Fibroblast of pulmonary artery (primary cell): ENCODE measurements around the gene KDM2B.

Source experiments
- DNase-seq: peaks from one replicate; pipeline ENCODE4 v3.0.0-alpha.2; 2010; ENCODE audit warnings: low read depth
- H3K4me3 ChIP-seq: replicated peaks from 2 replicates; pipeline ENCODE4 v1.5.1; 2011; ENCODE audit warnings: low read depth, mild to moderate bottlenecking, control low read depth, low read length, moderate library complexity
- TF ChIP-seq, protein P1 (sequence below): IDR thresholded peaks from 2 replicates; pipeline ENCODE4 v1.5.1; 2011; ENCODE audit warnings: mild to moderate bottlenecking, control low read depth, low read length, inconsistent platforms; ENCODE audit errors: missing control alignments

KDM2B gene

GRCh38 chr12:121442028-121442948 lies 138.5 kb downstream of the KDM2B start:
- DNase-seq = no peak
- TF ChIP-seq, protein P1, sequence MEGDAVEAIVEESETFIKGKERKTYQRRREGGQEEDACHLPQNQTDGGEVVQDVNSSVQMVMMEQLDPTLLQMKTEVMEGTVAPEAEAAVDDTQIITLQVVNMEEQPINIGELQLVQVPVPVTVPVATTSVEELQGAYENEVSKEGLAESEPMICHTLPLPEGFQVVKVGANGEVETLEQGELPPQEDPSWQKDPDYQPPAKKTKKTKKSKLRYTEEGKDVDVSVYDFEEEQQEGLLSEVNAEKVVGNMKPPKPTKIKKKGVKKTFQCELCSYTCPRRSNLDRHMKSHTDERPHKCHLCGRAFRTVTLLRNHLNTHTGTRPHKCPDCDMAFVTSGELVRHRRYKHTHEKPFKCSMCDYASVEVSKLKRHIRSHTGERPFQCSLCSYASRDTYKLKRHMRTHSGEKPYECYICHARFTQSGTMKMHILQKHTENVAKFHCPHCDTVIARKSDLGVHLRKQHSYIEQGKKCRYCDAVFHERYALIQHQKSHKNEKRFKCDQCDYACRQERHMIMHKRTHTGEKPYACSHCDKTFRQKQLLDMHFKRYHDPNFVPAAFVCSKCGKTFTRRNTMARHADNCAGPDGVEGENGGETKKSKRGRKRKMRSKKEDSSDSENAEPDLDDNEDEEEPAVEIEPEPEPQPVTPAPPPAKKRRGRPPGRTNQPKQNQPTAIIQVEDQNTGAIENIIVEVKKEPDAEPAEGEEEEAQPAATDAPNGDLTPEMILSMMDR = no peak
- H3K4me3 ChIP-seq = no peak overlapping the region

- DNase-seq = no peak
- no peak overlapping the region for H3K4me3 ChIP-seq
- TF ChIP-seq, protein P1 = no peak
These were observed 139.3 kb downstream of the KDM2B start for GRCh38 chr12:121441555-121441954.

- TF ChIP-seq, protein P1 = no peak
- H3K4me3 ChIP-seq = no peak overlapping the region
- no peak for DNase-seq
These were observed 140.1 kb downstream of the KDM2B start for GRCh38 chr12:121440768-121441167.

DNA sequence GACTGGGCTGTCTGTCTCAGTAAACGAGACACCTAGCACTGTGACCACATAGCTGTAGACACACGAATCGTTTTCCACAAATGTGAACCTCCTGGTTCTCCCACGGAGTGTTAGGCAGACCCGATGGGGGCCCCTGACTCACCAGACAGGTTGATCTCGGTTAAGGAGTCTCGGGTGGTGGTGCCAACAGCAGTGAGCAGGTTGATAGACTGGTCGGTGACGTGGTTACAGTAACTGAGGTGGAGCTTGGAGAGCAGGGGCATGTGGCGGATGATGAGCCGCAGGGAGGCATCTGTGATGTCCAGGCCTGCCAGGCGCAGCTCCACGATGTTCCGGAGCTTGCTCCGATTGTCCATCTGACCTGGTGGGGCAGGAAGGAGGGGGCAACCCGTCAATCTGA lies 141.1 kb downstream of the KDM2B start:
- DNase-seq = no peak
- H3K4me3 ChIP-seq = no peak overlapping the region
- TF ChIP-seq, protein P1 = no peak

- DNase-seq = no peak
- TF ChIP-seq, protein P1 = no peak
- H3K4me3 ChIP-seq = no peak overlapping the region
These were observed 141.9 kb downstream of the KDM2B start for GRCh38 chr12:121438905-121439304.

DNA sequence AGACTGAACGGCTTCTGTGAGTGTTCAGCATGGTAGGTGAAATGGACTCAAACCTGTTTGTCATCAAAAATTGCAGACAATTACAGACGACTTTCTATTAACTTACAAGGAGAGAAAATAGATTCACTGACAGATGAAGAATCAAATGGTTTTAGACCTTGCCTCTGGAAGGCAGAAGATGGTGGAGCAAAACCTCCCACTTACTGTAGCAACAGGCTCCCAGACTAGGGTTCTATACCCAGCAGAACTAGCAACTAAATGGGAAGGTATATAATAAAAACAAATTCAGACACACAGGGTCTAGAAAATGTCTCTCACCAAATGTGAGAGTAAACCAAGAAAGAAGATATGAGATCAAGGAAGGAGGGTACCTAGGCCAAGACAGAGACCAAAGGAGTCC lies 144.1 kb downstream of the KDM2B start:
- H3K4me3 ChIP-seq = no peak overlapping the region
- TF ChIP-seq, protein P1 = no peak
- DNase-seq = no peak
